ENCODE results near the gene TEAD3.

Gene TEAD3

GRCh38 chr6:35428421-35429149 is 68.3 kb downstream of the TEAD3 start:
- TF ChIP-seq CEBPB (IDR thresholded peaks at IDR 0.05) (no peak), YY1 (IDR thresholded peaks at IDR 0.05; ENCODE audit: low read depth) (no peak), EP300 (IDR thresholded peaks at IDR 0.05; ENCODE audit: borderline replicate concordance) (no peak), MAX (IDR thresholded peaks at IDR 0.05) (no peak), TEAD4 (IDR thresholded peaks at IDR 0.05) (no peak), NFIC (IDR thresholded peaks at IDR 0.05) (no peak), TAF1 (IDR thresholded peaks at IDR 0.05; ENCODE audit: low read depth) (no peak), USF1 (IDR thresholded peaks at IDR 0.05) (no peak), RAD21 (IDR thresholded peaks at IDR 0.05; ENCODE audit: low read depth) (no peak), FOXM1 (IDR thresholded peaks at IDR 0.05; ENCODE audit: borderline replicate concordance, low read depth) (no peak), EGR1 (IDR thresholded peaks at IDR 0.05) (no peak), TCF12 (IDR thresholded peaks at IDR 0.05; ENCODE audit: low read depth) (no peak), ZBTB7A (IDR thresholded peaks at IDR 0.05; ENCODE audit: low read depth) (no peak), REST (IDR thresholded peaks at IDR 0.05; ENCODE audit: low read depth) (no peak), CREB1 (IDR thresholded peaks at IDR 0.05; ENCODE audit: low read depth) (no peak)

- TF ChIP-seq YY1 (IDR thresholded peaks at IDR 0.05; ENCODE audit: low read depth) (no peak), TEAD4 (IDR thresholded peaks at IDR 0.05) (no peak), REST (IDR thresholded peaks at IDR 0.05; ENCODE audit: low read depth) (no peak), TAF1 (IDR thresholded peaks at IDR 0.05; ENCODE audit: low read depth) (no peak)
Measured at GRCh38 chr6:35427851-35428321, 69.0 kb downstream of the TEAD3 start.

- no peak for TF ChIP-seq CEBPB (IDR thresholded peaks at IDR 0.05)
- TF ChIP-seq YY1 (IDR thresholded peaks at IDR 0.05; ENCODE audit: low read depth): no peak
- no peak for TF ChIP-seq MAX (IDR thresholded peaks at IDR 0.05)
- TF ChIP-seq TEAD4 (IDR thresholded peaks at IDR 0.05): no peak
- no peak for TF ChIP-seq TAF1 (IDR thresholded peaks at IDR 0.05; ENCODE audit: low read depth)
- TF ChIP-seq NFIC (IDR thresholded peaks at IDR 0.05): no peak
- TF ChIP-seq EP300 (IDR thresholded peaks at IDR 0.05; ENCODE audit: borderline replicate concordance): no peak
- TF ChIP-seq CREB1 (IDR thresholded peaks at IDR 0.05; ENCODE audit: low read depth): no peak
- no peak for TF ChIP-seq FOXM1 (IDR thresholded peaks at IDR 0.05; ENCODE audit: borderline replicate concordance, low read depth)
- no peak for TF ChIP-seq RAD21 (IDR thresholded peaks at IDR 0.05; ENCODE audit: low read depth)
- TF ChIP-seq REST (IDR thresholded peaks at IDR 0.05; ENCODE audit: low read depth): no peak
- no peak for TF ChIP-seq TCF12 (IDR thresholded peaks at IDR 0.05; ENCODE audit: low read depth)
- TF ChIP-seq ZBTB7A (IDR thresholded peaks at IDR 0.05; ENCODE audit: low read depth): no peak
- no peak for TF ChIP-seq USF1 (IDR thresholded peaks at IDR 0.05)
- no peak for TF ChIP-seq EGR1 (IDR thresholded peaks at IDR 0.05)
Measured at GRCh38 chr6:35427435-35427834, 69.4 kb downstream of the TEAD3 start.

GRCh38 chr6:35426074-35426473 is 70.8 kb downstream of the TEAD3 start:
- TF ChIP-seq CREB1 (IDR thresholded peaks at IDR 0.05; ENCODE audit: low read depth): no peak
- TF ChIP-seq TEAD4 (IDR thresholded peaks at IDR 0.05): no peak
- no peak for TF ChIP-seq YY1 (IDR thresholded peaks at IDR 0.05; ENCODE audit: low read depth)
- TF ChIP-seq EGR1 (IDR thresholded peaks at IDR 0.05): no peak
- no peak for TF ChIP-seq FOXM1 (IDR thresholded peaks at IDR 0.05; ENCODE audit: borderline replicate concordance, low read depth)
